Measurements from ENCODE around the gene TACC2. TPM values are rescaled to one million over a fixed set of nuclear protein-coding genes. Genes with fewer than 3 reads are reported as not detected.

Gene TACC2
- total RNA-seq, 1 experiment from 2014 or later = not detected

DNA sequence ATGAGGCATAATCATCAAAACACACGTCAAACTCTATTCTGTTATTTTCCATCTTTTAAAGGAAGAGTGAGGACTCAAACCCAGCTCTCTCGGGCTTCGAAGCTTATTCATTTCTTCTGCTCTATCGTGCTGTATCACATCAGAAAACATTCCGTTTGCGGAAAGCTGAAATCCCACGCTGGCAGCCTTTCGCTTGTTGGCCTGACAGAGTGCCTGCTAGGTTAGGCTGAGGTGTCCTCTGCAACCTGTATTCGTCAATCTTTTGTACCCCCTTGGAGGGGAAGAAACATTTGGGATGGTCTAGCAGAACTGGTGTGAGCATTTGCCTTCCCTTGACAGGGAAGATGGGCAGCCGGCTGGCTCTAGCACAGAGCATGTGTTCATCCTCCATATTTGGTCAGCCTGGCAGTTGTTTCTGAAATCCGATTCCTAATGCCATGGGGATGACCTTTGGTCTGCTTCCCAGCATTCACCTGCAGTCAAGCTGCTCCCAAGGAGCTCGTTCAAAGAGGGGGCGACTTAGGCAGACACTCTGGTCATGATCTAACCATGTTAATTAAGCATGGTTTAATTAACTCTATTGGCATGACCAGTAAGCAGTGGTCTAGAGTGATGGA lies 55.2 kb downstream of the TACC2 start:
- Histone ChIP-seq H3K9ac (ENCODE audit: low read length) (no peak overlapping the region), H3K79me2 (ENCODE audit: low read length) (no peaks in the 10 kb centered on the region), H3K4me2 (ENCODE audit: low read depth, low read length, poor library complexity, severe bottlenecking) (no peak overlapping the region), H3K36me3 (ENCODE audit: insufficient read depth, low read length) (no peaks in the 10 kb centered on the region), H3K27ac (ENCODE audit: low read length) (no peak overlapping the region), H3K9me2 (replicated peaks; ENCODE audit: insufficient read depth, low read length) (no peaks in the 10 kb centered on the region), H3K4me3 (ENCODE audit: low read length) (no peak overlapping the region), H4K20me1 (ENCODE audit: insufficient read depth, low read depth, low read length) (no peaks in the 10 kb centered on the region), H3K27me3 (ENCODE audit: low read length) (no peaks in the 10 kb centered on the region), H3K9me3 (ENCODE audit: low read length) (no peaks in the 10 kb centered on the region), H2AFZ (ENCODE audit: low read length) (no peak overlapping the region), H3K4me1 (ENCODE audit: low read length) (no peaks in the 10 kb centered on the region)
- DNase-seq = no peak

DNA sequence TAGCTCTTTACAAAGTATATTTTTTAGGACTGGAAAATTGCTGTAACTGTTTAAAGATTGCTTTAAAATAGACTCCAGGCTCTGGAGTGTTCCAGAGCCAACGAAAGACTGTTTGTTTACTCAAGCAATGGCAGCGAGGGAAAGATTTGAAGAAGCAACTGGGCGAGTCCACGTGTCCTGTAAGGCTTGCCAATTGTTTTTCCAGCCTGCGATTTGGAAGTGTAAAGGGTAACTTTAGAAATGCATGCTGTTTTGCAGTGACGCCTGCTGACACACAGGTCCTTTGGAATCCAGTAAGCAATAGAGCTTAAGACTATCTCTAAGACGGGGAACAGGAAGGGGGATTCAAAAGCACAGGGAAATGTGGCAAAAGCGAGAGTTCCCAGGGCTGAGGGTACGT lies 55.8 kb downstream of the TACC2 start:
- Histone ChIP-seq H3K4me2 (ENCODE audit: low read depth, low read length, poor library complexity, severe bottlenecking) (no peak overlapping the region), H2AFZ (ENCODE audit: low read length) (no peak overlapping the region)

DNA sequence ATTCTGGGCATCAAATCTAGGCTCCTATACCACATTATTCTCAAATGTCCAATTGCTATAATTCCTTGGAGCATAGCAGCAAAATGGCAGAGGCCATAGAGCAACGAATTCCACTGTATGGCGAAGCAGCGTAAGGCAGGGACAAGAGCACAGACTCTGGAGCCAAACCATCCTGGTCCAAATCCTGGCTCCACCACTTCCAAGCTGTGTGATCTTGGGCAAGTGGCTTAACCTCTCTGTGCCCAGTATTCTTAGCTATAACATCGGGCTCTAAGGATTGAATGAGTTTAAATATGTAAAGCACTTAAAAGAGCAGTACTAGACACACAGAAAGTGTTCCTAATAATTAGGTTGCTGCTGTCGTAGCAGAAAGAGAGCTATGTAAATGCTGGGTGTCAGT lies 56.2 kb downstream of the TACC2 start:
- no peaks in the 10 kb centered on the region for H3K4me1 ChIP-seq (ENCODE audit: low read length)
- H3K9ac ChIP-seq (ENCODE audit: low read length) = no peak overlapping the region
- no peaks in the 10 kb centered on the region for H3K9me3 ChIP-seq (ENCODE audit: low read length)
- no peak for DNase-seq
- no peaks in the 10 kb centered on the region for H3K36me3 ChIP-seq (ENCODE audit: insufficient read depth, low read length)
- no peak overlapping the region for H2AFZ ChIP-seq (ENCODE audit: low read length)
- H3K4me3 ChIP-seq (ENCODE audit: low read length) = no peak overlapping the region
- no peak overlapping the region for H3K27ac ChIP-seq (ENCODE audit: low read length)
- no peak overlapping the region for H3K4me2 ChIP-seq (ENCODE audit: low read depth, low read length, poor library complexity, severe bottlenecking)
- no peaks in the 10 kb centered on the region for H3K79me2 ChIP-seq (ENCODE audit: low read length)
- no peaks in the 10 kb centered on the region for H3K27me3 ChIP-seq (ENCODE audit: low read length)
- H3K9me2 ChIP-seq (replicated peaks; ENCODE audit: insufficient read depth, low read length) = no peaks in the 10 kb centered on the region
- no peaks in the 10 kb centered on the region for H4K20me1 ChIP-seq (ENCODE audit: insufficient read depth, low read depth, low read length)

More for the DNA sequence above, 55.8 kb downstream of the TACC2 start:
- Histone ChIP-seq H3K4me1 (ENCODE audit: low read length) (no peaks in the 10 kb centered on the region), H3K27me3 (ENCODE audit: low read length) (no peaks in the 10 kb centered on the region), H3K9me3 (ENCODE audit: low read length) (no peaks in the 10 kb centered on the region), H4K20me1 (ENCODE audit: insufficient read depth, low read depth, low read length) (no peaks in the 10 kb centered on the region), H3K4me3 (ENCODE audit: low read length) (no peak overlapping the region), H3K27ac (ENCODE audit: low read length) (no peak overlapping the region), H3K36me3 (ENCODE audit: insufficient read depth, low read length) (no peaks in the 10 kb centered on the region), H3K9me2 (replicated peaks; ENCODE audit: insufficient read depth, low read length) (no peaks in the 10 kb centered on the region), H3K79me2 (ENCODE audit: low read length) (no peaks in the 10 kb centered on the region), H3K9ac (ENCODE audit: low read length) (no peak overlapping the region)
- no peak for DNase-seq

DNA sequence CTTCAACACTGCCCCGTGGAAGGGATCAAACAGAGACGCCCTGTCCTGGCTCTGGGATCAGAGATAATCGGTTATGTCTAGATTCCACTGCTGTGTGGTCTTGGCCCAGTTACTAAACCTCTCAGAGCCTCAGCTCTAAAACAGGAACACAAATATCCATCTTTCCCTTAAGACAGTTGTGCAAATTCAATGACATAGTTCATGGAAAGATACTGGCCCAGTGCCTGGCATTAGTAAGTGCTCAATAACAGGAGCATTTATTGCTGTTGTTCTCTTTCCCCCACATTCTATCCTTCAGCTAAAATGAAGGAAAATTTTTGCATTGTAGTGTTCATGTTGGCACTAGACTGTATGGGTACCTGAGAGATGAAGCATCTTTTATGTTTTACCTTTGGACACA lies 58.6 kb downstream of the TACC2 start:
- H3K27me3 ChIP-seq (ENCODE audit: low read length) = no peaks in the 10 kb centered on the region

DNA sequence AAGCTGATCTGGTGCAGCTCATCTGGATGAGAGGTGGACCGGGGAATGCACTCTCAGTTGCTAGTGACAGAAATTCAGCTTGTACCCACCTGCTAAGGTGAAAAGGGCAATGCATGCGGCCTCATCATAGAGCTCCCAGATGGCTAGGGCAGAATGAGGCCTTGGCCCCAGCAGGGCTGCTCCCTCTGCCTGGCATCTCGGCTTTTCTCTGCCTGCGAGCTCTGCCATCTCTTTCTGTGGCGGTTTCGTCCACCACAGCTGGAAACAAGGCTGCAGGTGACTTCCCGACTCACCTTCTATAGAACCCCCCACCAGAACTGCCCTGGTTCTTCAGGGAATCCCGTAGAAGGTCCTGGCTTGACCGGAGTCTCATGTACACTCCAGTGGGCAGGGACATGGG lies 60.1 kb downstream of the TACC2 start:
- Histone ChIP-seq H3K27me3 (ENCODE audit: low read length) (no peaks in the 10 kb centered on the region), H4K20me1 (ENCODE audit: insufficient read depth, low read depth, low read length) (no peaks in the 10 kb centered on the region), H3K27ac (ENCODE audit: low read length) (no peak overlapping the region), H3K4me1 (ENCODE audit: low read length) (no peaks in the 10 kb centered on the region), H3K4me2 (ENCODE audit: low read depth, low read length, poor library complexity, severe bottlenecking) (no peak overlapping the region), H3K4me3 (ENCODE audit: low read length) (no peak overlapping the region), H3K36me3 (ENCODE audit: insufficient read depth, low read length) (no peaks in the 10 kb centered on the region), H3K79me2 (ENCODE audit: low read length) (no peaks in the 10 kb centered on the region), H3K9me3 (ENCODE audit: low read length) (no peaks in the 10 kb centered on the region), H2AFZ (ENCODE audit: low read length) (no peak overlapping the region), H3K9me2 (replicated peaks; ENCODE audit: insufficient read depth, low read length) (no peaks in the 10 kb centered on the region), H3K9ac (ENCODE audit: low read length) (no peak overlapping the region)
- DNase-seq = no peak

More for the DNA sequence above, 58.6 kb downstream of the TACC2 start:
- Histone ChIP-seq H3K79me2 (ENCODE audit: low read length) (no peaks in the 10 kb centered on the region), H4K20me1 (ENCODE audit: insufficient read depth, low read depth, low read length) (no peaks in the 10 kb centered on the region), H3K4me3 (ENCODE audit: low read length) (no peak overlapping the region), H3K9me3 (ENCODE audit: low read length) (no peaks in the 10 kb centered on the region), H3K27ac (ENCODE audit: low read length) (no peak overlapping the region), H3K4me2 (ENCODE audit: low read depth, low read length, poor library complexity, severe bottlenecking) (no peak overlapping the region), H3K36me3 (ENCODE audit: insufficient read depth, low read length) (no peaks in the 10 kb centered on the region), H3K9me2 (replicated peaks; ENCODE audit: insufficient read depth, low read length) (no peaks in the 10 kb centered on the region), H2AFZ (ENCODE audit: low read length) (no peak overlapping the region), H3K4me1 (ENCODE audit: low read length) (no peaks in the 10 kb centered on the region), H3K9ac (ENCODE audit: low read length) (no peak overlapping the region)
- no peak for DNase-seq

DNA sequence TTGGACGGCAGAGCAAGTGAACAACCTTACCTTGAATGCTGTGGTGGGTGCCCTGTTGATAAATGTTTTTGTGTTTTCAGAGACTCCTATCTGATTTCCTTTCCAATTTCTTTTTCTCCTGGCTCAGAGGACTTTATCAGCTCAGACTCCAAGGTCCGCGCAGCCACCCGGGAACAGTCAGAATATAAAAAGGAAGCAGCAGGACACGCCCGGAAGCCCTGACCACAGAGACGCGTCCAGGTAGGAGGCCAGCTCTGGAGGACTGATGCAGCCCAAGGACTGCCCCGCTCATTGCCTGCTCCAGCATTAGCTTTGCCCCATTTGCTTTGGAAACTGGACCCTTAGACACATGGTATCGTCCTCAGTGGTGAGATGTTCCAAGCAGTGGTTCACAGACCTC lies 61.3 kb downstream of the TACC2 start:
- H3K9me3 ChIP-seq (ENCODE audit: low read length) = no peaks in the 10 kb centered on the region
- H2AFZ ChIP-seq (ENCODE audit: low read length) = no peak overlapping the region
- no peak overlapping the region for H3K4me3 ChIP-seq (ENCODE audit: low read length)
- no peak for DNase-seq
- no peaks in the 10 kb centered on the region for H3K27me3 ChIP-seq (ENCODE audit: low read length)
- H4K20me1 ChIP-seq (ENCODE audit: insufficient read depth, low read depth, low read length) = no peaks in the 10 kb centered on the region
- no peak overlapping the region for H3K27ac ChIP-seq (ENCODE audit: low read length)
- no peak overlapping the region for H3K4me2 ChIP-seq (ENCODE audit: low read depth, low read length, poor library complexity, severe bottlenecking)
- no peaks in the 10 kb centered on the region for H3K36me3 ChIP-seq (ENCODE audit: insufficient read depth, low read length)
- no peaks in the 10 kb centered on the region for H3K9me2 ChIP-seq (replicated peaks; ENCODE audit: insufficient read depth, low read length)
- H3K9ac ChIP-seq (ENCODE audit: low read length) = no peak overlapping the region
- no peaks in the 10 kb centered on the region for H3K4me1 ChIP-seq (ENCODE audit: low read length)
- H3K79me2 ChIP-seq (ENCODE audit: low read length) = no peaks in the 10 kb centered on the region

DNA sequence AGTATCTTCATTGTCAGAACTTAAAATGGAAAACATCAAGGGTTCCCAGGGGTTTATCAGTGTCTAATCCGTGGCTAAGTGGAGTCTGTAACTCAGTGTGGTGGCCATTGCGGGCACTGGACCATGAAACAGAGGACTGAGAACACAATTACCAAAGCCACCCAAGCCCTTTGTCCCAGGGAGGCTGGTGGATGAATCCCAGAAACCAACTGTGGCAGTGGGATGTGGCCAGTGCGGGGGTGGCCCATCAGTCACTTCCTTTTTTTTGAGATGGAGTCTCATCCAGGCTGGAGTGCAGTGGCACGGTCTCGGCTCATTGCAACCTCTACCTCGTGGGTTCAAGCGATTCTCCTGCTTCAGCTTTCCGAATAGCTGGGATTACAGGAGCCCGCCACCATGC lies 61.8 kb downstream of the TACC2 start:
- H3K27me3 ChIP-seq (ENCODE audit: low read length) = no peaks in the 10 kb centered on the region
- no peak overlapping the region for H3K4me3 ChIP-seq (ENCODE audit: low read length)
- H3K36me3 ChIP-seq (ENCODE audit: insufficient read depth, low read length) = no peaks in the 10 kb centered on the region
- H3K9me3 ChIP-seq (ENCODE audit: low read length) = no peaks in the 10 kb centered on the region
- H3K27ac ChIP-seq (ENCODE audit: low read length) = no peak overlapping the region
- no peaks in the 10 kb centered on the region for H3K4me1 ChIP-seq (ENCODE audit: low read length)
- H3K79me2 ChIP-seq (ENCODE audit: low read length) = no peaks in the 10 kb centered on the region
- H3K9ac ChIP-seq (ENCODE audit: low read length) = no peak overlapping the region
- H4K20me1 ChIP-seq (ENCODE audit: insufficient read depth, low read depth, low read length) = no peaks in the 10 kb centered on the region
- no peaks in the 10 kb centered on the region for H3K9me2 ChIP-seq (replicated peaks; ENCODE audit: insufficient read depth, low read length)
- H2AFZ ChIP-seq (ENCODE audit: low read length) = no peak overlapping the region
- no peak overlapping the region for H3K4me2 ChIP-seq (ENCODE audit: low read depth, low read length, poor library complexity, severe bottlenecking)
- DNase-seq = no peak

DNA sequence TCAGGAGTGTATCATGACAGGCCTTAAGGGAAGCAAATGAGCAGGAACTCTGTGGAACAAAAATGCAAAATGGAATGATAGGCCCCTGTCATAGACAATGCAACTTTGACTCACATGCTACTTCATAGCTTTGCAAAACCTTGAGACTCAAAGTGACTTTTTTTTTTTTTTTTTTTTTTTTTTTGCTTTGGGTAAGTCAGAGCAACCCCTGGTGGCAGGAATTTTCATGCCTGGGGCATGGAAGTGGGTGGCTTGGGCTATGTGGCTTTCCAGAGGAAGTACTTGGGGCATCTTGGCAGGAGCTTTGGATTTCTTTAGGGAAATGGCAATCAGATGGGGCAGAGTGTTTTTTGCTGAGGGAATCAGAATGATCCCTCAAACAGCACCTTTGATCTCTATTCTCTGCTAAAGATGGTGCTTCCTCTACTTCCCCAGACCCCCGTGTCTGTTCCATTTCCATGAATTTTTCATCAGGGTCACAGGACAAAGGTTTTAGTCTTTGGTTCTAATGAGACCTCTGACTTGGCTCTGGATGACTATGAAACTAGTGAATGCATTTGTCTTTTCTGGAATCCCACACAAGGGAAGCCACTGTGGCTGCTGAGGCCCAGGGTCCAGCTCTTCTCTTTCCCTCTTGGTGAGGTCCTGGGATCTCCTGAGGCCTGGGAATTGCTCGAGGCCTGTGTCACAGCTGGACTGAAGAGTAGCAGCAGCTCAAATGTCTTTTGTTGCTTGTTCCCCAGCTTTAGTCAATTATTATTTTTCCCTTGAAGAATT lies 62.8 kb downstream of the TACC2 start:
- H4K20me1 ChIP-seq (ENCODE audit: insufficient read depth, low read depth, low read length) = no peaks in the 10 kb centered on the region
- H3K27me3 ChIP-seq (ENCODE audit: low read length) = no peaks in the 10 kb centered on the region
- no peak overlapping the region for H3K4me3 ChIP-seq (ENCODE audit: low read length)
- H3K27ac ChIP-seq (ENCODE audit: low read length) = no peak overlapping the region
- no peak for DNase-seq
- H2AFZ ChIP-seq (ENCODE audit: low read length) = no peak overlapping the region
- no peaks in the 10 kb centered on the region for H3K9me2 ChIP-seq (replicated peaks; ENCODE audit: insufficient read depth, low read length)
- H3K9me3 ChIP-seq (ENCODE audit: low read length) = no peaks in the 10 kb centered on the region
- no peak overlapping the region for H3K4me2 ChIP-seq (ENCODE audit: low read depth, low read length, poor library complexity, severe bottlenecking)
- no peak overlapping the region for H3K9ac ChIP-seq (ENCODE audit: low read length)
- no peaks in the 10 kb centered on the region for H3K4me1 ChIP-seq (ENCODE audit: low read length)
- H3K79me2 ChIP-seq (ENCODE audit: low read length) = no peaks in the 10 kb centered on the region
- no peaks in the 10 kb centered on the region for H3K36me3 ChIP-seq (ENCODE audit: insufficient read depth, low read length)
